D721Med (cell line): ENCODE data around the gene NSUN2.

ENCODE experiments used
- DNase-seq: peaks from one replicate; pipeline ENCODE4 v3.0.0; 2011; ENCODE audit warnings: low spot score; ENCODE audit not compliant: insufficient read length
- FAIRE-seq: peaks from 2 replicates; lab custom pipeline; 2011; peaks lifted over from hg19 to GRCh38; lab: Jason Lieb, UNC
- CTCF ChIP-seq: IDR thresholded peaks from 2 replicates; pipeline ENCODE4 v1.5.1; 2012; ENCODE audit warnings: mild to moderate bottlenecking, control low read depth; ENCODE audit not compliant: insufficient read depth; ENCODE audit errors: missing control alignments

The NSUN2 gene

DNA sequence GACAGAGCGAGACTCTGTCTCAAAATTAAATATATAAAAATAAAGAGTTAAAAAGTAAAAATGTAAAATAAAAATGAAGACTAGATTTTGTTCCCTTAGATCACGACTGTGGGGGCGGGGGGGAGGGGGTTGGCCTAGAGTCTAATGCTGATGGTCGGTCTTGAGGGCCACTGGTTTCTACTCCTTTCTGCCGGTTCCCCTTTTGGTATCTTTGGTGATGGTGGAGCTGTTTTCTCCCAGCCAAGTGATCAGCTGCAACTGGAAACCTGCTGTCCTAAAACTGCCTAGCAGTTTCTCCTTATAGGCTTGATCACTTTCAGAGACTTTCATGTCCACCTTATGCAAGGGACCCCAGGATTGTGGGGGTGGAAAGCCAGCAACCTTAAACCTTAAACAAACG lies 1.5 kb upstream of the NSUN2 start:
- DNase-seq (no peak), FAIRE-seq (no peak)
- TF ChIP-seq CTCF, result no peak

- FAIRE-seq (no peak), DNase-seq (no peak)
- no peak for TF ChIP-seq CTCF
Measured at GRCh38 chr5:6633469-6634245, 813 bp upstream of the NSUN2 start.

DNA sequence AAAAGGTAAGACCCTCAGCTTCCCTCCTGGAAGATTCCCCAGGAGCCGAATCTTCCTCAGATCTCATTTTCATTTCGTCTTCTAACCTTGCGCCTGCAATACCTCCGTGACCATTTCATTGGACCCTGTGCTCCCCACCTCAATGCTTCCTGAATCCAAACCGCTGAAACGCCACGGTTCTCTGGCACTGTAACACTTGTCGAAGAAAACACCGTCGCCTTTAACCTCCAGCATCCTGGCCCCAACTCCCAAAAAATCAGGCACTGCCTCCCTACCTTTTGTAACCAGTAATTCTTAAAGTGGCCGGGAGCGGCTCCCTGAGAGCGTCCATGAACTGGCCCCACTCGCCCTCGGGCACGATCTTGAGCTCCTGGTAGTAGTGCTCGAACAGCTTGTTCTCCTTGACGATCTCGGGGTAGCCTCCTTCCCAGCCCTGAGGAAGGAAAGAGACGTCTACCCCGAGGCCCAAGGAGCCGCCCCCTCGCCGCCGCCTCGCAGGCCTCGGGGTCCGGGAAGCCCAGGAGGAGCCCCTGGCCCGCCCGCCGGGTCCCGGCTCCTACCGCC lies 438 bp downstream of the NSUN2 start:
- DNase-seq, result no peak
- TF ChIP-seq CTCF, result no peak
- no peak for FAIRE-seq

GRCh38 chr5:6631441-6631840 lies 1.4 kb downstream of the NSUN2 start:
- FAIRE-seq (no peak), DNase-seq (no peak)
- TF ChIP-seq CTCF, result no peak

- DNase-seq, result no peak
- FAIRE-seq, result no peak
- no peak for TF ChIP-seq CTCF
Measured at GRCh38 chr5:6626508-6626907, 6.3 kb downstream of the NSUN2 start.

DNA sequence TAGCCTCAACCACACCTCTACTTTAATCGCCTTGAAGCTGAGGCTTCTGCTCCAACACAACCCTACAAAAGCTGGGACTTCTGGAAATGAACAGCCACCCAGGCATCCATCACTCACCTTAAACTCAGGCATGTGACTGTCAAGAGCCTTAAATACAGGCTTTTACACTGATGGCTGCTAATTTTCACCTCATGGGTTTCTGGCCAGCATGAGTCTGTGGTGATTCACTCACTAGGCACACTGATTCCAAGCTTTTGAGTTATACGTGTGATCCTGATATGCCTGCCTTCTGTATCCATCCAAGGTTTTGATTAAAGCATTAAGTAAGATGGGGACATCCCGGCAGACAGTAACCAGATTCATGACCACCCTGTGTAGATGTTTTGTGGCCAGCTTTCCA lies 8.9 kb downstream of the NSUN2 start:
- no peak for DNase-seq
- no peak for TF ChIP-seq CTCF
- no peak for FAIRE-seq

DNA sequence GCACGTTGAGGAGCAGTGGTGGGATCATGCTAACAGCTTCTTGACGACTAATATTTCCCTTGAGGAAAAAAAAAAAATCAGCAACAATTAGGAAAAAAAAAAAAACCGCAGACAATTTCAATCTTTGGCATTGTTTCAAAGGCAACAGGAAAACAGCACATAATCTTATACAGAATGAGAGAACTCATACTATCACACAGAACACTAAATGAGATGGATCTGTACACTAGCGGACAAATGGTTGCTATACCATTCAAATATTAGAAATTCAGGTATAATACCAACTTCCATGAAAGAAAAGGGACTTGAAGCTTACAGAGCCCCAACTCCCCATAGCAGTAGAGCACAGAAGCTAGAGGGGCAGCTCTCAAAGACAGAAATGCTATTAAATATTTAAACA lies 9.6 kb downstream of the NSUN2 start:
- TF ChIP-seq CTCF, result no peak
- no peak for DNase-seq
- no peak for FAIRE-seq
